ENCODE measurements around the gene TMEM138.

TMEM138 gene

DNA sequence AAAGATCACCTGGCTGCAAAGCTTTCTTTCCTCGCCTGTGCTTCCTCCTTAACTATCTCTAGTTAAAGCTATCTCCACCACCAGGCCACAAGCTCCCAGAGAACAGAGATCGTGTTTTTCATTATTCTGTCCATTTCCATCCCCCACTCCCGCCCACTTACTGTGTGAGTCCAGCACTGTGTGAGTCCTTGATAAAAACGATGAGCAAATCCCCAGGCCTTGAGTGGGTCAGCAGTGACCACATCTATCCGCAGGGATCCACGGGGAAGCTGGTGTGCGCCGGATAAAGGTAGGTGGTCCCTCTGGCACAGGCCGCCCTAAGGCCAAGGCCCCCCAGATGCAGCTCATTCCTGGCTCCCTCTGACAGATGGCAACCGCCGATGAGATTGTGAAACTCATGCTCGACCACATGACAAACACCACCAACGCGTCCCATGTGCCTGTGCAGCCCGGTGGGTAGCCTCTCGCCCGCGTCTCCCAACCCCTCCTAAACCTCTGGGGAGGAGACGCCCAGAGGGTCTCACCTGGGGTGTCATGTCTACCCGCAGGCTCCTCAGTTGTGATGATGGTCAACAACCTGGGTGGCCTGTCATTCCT, 19.9 kb upstream of the TMEM138 start:
- DNase-seq (ENCODE audit: low read depth) = peak; percentile 18

DNA sequence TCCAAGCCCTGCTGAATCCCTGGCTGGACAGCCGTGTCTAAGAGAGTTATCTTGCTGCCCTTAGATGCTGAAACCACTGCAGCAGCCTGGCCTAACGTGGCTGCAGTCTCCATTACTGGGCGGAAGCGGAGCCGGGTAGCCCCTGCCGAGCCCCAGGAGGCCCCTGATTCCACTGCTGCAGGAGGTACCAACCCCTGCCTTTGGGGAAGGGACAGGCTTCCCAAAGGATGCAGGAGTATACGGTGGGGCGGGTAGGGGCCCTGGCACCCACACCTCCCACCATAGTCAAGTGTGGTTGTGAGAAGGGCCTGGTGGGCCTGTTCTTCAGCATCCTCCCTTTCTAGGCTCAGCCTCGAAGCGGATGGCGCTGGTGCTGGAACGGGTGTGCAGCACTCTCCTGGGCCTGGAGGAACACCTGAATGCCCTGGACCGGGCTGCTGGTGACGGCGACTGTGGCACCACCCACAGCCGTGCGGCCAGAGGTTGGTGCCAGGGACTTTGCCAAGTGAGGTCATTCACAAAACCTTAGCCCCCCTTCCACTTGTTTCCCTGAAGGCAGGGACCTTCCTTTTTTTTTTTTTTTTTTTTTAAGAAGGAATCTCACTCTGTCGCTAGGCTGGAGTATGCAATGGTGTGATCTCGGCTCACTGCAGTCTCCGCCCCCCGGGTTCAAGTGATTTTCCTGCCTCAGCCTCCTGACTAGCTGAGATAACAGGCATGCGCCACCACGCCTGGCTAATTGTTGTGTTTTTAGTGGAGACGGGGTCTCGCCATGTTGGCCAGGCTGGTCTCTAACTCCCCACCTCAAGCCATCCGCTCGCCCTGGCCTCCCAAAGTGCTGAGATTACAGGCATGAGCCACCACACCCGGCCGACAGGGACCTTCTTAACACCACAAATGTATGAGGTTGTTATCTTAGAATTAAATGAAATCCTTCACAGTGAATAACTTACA, 18.1 kb upstream of the TMEM138 start:
- DNase-seq (ENCODE audit: low read depth) = no peak

- DNase-seq (ENCODE audit: low read depth) = no peak
Observed at GRCh38 chr11:61345170-61345610, 17.0 kb upstream of the TMEM138 start.

DNA sequence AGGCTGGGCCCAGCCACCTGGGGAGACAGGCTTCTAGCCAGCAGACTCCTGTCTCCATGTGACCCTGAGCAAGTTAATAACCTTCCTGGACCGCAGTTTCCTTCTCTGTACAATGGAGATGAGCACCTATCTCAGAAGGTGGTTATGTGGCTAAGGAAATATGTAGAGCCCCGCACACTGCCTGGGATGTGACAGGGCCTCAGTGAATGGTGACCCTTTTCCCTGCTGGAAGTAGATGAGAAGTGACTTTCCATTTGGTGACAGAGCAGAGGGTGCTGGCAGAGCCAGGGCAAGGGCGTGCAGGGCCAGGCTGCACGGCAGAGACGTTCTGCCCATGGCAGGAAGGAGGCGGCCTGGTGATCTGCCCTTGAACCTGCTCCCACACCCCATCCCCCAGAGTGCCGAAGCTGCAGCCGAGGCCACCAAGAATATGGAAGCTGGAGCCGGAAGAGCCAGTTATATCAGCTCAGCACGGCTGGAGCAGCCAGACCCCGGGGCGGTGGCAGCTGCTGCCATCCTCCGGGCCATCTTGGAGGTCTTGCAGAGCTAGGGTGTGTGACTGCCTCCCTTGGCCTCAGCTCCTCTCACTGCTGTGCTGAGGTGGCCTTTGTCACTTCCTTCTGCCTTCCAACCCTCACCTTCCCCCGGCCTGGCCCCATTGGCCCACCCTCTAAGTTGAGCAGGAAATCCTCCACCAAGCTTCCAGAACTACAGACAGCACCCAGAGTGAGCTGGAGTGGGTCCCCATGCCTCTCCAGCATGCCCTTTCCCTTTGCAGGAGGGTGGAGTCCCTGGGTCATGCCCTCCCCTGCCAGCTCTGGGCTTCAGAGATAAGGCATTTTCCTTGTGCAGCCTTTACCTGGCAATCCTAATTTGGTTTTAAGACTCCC, 16.0 kb upstream of the TMEM138 start:
- no peak for DNase-seq (ENCODE audit: low read depth)

DNA sequence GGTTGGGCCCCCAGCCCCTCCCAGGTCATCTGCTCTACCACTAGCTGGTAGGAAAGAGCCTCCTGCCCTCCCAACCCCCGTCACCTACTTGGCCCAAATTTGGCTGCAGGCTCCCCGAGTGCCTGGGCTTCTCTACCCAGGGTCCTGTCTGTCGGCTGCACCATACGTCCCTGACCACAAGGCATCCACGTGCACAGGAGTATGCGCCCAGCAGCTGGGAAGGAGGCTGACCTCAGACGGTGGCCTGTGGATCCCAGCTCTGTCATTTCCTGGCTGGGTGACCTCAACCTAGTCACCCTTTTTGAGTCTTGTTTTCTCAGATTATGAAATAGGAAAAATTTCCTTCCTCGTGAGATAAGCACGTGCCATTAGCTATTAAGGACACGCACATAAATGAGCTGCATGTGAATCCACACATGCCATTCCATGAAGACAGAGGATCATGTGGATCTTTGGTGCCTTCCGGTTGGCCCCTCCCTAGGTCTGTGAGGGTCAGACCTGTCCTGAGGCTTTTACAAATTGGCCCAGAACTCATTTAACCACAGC, 14.2 kb upstream of the TMEM138 start:
- DNase-seq (ENCODE audit: low read depth) = peak; percentile 58

GRCh38 chr11:61349189-61349751, 12.9 kb upstream of the TMEM138 start:
- DNase-seq (ENCODE audit: low read depth) = no peak

DNA sequence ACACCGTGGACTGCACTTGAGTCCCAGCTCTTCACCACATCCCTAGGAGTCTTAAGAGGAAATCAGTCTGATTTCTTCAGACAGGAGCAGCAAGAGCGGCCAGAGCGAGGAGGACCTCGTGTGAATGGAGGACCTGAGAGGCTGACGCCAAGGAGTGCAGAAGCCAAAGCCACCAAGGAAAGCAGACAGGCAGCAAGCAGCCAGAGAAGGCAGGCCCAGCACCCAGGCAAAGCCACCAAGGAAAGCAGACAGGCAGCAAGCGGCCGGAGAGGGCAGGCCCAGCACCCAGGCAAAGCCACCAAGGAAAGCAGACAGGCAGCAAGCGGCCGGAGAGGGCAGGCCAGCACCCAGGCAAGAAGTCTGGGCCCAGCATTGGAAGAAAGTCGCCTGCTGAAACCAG, 12.3 kb upstream of the TMEM138 start:
- no peak for DNase-seq (ENCODE audit: low read depth)

GRCh38 chr11:61350336-61350735, 11.8 kb upstream of the TMEM138 start:
- no peak for DNase-seq (ENCODE audit: low read depth)

DNA sequence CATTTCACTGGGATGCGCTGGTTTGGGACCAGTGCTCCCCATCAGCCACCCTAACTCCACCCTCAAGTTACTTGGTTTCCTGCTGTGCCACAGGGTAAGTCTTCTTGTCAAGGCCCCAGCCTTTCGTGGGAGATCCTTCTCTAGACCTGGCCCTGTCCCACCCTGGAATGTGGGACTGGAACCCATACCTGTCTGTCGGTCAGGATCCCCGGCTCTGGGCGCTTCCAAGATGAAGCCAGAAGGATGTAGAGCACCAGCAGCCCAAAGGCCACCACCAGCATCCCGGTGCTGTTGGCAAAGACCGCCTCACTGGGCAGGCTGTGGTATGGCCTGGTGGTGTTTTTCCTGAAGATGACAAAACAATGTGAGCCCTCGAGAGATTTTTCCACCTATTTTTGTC, 11.4 kb upstream of the TMEM138 start:
- DNase-seq (ENCODE audit: low read depth) = no peak

- DNase-seq (ENCODE audit: low read depth) = no peak
Observed at GRCh38 chr11:61352038-61352437, 10.1 kb upstream of the TMEM138 start.

DNA sequence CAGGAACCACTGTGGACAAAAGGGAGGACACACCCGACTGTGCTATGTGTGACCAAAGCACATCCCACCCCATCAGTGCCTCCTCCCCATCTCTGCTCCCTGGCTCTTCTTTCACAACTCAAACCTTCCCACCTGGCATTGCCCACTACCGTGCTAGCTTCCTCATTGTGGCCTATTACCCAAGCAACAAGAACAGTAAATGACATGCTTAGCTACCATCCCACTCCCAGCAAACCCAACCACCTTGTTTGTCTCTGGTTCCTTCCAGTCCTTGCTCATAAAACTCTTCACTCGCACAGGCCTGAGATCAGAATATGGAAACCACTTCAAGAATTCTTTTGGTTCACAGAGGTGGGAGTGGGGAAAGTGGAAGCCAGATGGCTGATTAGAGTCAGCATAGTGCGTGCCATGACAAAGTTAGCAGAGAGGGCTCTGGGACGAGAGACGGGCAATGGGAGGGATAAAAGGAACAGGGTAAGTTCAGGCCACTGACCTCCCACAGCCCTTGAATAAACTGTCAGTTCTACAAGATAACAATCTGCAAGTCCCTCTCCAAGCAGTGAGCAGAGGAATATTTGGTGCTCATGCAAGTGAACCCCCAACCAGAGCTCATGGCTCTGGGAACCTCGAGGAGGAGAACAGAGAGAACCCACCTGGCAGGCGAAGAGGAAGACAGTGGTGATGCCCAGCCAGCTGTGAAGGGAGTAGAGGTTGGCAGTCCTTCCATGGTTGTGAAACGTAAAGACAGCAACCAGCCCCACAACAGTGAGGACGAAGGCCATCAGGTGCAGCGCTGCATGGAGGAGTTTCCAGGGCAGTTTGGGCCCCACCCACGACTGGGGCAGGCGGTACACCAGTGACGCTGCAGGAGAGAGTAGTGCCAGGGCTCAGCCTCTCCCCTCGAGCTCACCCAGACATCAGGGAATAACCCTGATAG, 8.8 kb upstream of the TMEM138 start:
- DNase-seq (ENCODE audit: low read depth) = no peak

- DNase-seq (ENCODE audit: low read depth) = no peak
Observed at GRCh38 chr11:61354208-61354607, 8.0 kb upstream of the TMEM138 start.

DNA sequence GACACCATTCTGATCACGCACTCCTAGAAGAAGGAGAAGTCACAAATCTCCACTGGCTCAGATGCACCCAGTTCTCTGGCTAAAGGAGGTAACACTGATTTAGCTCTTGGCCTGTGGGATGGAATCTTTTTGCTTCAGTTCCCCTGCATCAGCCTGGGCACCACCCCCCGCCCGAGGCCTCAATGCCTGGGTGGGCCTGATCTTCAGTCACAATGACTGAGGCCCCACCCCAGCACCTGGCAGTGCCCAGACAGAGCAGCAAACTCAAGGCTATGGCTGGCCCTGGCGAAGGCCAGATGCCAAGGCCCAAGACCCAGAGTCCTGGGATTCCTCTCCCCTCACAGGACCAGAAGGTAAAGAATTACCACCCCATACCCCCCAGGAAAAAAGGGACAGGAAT, 5.5 kb upstream of the TMEM138 start:
- no peak for DNase-seq (ENCODE audit: low read depth)

DNA sequence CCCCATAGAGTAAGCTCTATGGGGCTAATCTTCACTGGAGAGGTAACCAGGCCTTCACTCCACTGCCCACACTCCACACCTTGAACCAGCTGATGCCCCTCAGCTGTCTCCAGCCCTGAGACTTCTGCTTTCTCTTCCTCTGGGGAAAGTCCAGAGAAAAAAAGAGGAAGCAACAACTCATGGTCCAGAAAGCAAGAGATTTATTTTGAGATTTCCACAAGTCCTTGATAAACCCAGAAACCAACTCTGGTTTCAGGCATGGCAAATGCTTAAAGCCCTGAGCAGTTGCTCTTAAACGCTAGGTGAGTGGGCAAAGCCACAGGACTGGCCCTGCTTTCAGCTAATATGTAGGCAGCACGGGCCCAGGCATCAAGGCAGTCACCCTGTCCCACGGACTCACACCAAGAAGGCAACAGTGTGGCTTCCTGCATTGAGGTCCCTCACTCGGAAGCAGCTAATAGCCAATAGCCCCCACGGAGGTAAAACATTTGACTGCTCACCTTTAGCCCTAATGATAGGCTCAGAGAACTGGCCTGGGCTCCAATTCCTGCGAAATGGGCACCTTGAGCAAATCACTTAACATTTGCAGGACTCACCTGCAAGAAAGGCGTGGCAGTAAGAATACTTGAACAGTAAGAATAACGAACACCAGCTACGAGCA, 4.8 kb upstream of the TMEM138 start:
- DNase-seq (ENCODE audit: low read depth) = no peak

DNA sequence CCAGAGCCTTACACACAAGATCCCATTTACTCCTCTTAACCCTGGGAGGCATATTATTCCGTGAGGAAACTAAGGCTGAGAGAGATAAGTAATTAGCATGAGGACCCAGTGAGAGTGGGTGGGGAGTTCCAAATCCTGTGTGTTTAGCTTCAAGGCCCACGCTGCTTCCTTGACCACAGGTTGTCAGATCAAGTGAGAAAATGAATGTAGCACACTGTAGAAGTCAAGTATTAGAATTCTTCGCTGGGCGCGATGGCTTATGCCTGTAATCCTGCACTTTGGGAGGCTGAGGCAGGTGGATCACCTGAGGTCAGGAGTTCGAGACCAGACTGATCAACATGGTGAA, 4.3 kb upstream of the TMEM138 start:
- no peak for DNase-seq (ENCODE audit: low read depth)

GRCh38 chr11:61358566-61358965, 3.6 kb upstream of the TMEM138 start:
- no peak for DNase-seq (ENCODE audit: low read depth)

- DNase-seq (ENCODE audit: low read depth) = no peak
Observed at GRCh38 chr11:61359516-61359915, 2.7 kb upstream of the TMEM138 start.

GRCh38 chr11:61361237-61361740, 885 bp upstream of the TMEM138 start:
- DNase-seq (ENCODE audit: low read depth) = no peak

GRCh38 chr11:61362542-61362875, 335 bp downstream of the TMEM138 start:
- DNase-seq (ENCODE audit: low read depth) = peak; percentile 50

DNA sequence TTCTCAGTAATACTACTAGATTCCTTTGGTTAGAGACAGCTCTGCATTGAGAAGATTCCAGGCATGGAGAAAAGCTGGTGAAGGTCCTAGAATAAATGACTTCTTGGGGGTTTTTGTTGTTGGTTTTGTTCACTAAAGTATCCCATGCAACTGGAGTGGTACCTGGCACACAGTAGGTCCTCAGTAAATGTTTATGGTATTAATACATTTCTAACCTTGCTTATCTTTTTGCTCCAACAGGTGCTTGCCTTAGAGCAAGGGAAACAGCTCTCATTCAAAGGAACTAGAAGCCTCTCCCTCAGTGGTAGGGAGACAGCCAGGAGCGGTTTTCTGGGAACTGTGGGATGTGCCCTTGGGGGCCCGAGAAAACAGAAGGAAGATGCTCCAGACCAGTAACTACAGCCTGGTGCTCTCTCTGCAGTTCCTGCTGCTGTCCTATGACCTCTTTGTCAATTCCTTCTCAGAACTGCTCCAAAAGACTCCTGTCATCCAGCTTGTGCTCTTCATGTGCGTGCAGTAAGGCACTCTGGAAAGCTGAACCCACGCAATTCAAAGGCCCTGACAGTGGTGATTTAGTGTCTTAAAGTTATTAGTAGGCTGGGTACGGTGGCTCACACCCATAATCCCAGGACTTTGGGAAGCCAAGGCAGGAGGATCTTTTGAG, 2.0 kb downstream of the TMEM138 start:
- DNase-seq (ENCODE audit: low read depth) = no peak
